HG02798 (cell line): Measurements from ENCODE around the gene HIGD1A.

Experiments
- ATAC-seq: cut with Tn5 transposase; IDR thresholded peaks from one replicate; pipeline ENCODE4 v1.9.1; 2021; ENCODE audit warnings: mild to moderate bottlenecking; ENCODE audit not compliant: unreplicated experiment, poor library complexity

Gene HIGD1A

DNA sequence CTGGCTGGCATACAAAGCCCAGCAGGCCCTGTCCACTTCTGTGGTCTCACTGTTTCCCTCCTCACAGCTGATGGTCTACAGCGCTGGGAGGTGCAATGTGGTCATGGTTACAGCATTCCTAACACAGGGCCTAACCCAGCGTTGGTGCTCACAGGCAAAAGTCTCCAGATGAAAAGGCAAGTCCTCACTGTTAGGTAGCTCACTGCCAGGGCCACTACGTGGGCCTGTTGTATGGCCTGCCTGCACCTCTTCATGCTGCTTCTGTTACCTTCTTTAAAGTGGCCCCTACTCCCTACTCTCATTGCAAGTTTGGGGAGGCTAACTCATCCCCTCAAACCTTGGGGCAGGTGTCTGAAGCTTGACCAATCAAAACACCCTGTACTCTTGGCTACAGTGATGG, 62.5 kb downstream of the HIGD1A start:
- ATAC-seq, result no peak

DNA sequence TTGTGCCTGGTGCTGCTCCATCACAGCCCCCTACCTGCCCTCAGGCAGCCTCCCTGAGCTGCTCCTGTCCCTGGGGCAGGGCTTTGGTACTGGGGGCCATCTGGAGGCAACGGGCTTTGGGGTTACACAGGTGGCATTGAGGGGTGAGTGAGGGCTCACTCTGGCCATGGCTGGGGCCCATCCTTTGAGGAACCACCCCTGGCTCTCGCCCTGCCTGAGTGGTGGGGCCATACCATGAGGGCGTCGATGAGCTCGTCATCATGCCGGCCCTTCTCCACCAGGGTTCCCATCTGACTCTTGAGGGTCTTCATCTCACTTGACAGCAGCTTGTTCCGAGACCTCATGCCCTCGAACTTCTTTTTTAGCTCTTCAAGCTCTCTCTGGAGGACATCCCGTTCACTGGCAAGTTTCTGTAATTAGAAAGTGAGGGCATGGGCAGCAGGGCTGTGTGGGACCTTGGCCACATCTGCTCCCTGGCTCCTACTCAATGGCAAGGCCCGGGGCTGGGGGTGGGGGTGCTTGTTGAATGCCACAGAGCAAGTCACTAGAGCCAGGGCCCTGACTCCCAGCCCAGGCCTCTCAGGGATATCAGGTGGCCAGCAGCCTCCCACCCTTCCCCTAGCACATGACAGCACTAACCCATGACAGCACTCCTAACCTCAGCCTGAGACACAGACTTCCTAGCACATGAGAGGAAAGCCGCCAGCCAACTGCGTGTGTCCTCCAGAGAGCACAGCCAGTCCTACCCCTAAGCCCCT, 64.7 kb downstream of the HIGD1A start:
- no peak for ATAC-seq

DNA sequence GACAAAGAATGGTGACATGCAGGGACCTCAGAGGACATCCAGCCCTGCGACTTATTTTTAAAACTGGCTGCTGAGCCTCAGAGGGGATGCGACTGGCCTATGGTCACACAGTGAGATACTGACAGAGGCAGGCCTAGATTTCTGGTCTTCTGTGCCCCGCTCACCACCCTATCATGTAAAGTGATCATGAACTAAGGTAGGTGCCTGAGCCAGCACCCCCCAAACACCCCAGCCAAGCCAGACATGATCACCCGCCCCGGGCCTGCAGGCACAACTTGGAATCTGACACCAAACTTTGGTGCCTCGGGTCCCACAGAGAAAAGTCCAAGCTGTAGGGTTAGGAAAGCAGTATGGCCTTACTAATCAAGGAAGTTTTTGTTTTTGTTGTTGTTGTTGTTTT, 67.8 kb downstream of the HIGD1A start:
- no peak for ATAC-seq

DNA sequence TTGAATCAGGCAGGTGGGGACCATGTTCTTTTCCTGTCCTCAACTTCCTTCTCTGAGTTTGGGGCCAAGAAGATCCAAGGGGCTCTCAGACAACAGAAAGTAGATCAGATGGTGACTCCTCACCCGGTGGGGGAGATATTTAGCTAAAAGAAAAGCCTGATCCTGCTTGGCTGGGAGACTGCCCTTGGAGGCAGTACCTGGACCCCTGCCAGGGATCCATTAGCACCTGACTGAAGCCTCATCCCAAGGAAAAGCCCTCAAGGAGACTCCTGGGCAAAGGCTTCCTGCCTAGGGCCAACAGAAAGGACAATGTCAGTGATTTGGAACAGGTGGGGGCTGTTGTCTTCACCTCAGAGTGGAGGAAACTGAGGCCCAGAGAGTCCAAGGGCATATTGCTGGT, 68.2 kb downstream of the HIGD1A start:
- ATAC-seq, result no peak

DNA sequence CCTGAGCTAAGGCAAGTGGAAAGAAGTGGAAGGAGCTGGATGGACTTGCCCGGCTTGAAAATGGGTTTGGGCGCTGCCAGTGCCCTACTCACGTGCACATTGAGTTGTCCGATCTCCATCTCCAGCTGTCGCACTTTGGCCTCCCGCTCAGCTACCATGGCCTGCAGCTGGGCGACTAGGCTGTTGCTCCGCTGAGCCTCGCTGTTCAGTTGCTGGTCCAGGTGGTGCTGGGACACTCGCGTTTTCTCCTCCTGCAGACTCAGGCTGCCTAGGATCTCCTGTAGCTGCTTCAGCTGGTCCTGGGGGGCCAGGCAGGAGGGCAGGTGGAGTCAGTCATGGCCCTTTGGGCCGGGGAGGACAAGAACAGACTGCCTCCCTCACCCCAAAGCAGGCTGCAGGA, 68.7 kb downstream of the HIGD1A start:
- no peak for ATAC-seq

DNA sequence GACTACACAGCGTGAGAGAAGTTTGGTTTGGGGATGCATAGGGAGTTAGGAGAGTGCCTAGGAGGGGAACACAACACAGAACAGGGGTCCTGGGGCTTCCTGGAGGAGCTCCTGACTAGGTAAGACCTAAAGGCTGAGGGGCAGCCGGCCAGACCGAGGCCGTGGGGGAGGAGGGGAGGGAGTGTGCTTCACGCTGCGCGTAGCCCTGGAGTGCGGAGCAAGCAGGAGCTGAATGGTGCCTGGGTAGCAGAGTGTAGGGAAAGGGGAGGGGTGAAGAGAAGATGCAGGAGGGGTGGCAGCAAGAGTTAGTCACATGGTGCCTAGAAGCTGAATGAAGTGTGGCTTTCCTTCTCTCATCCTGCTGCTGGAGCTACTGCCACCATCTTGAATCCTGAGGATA, 69.3 kb downstream of the HIGD1A start:
- ATAC-seq, result no peak

DNA sequence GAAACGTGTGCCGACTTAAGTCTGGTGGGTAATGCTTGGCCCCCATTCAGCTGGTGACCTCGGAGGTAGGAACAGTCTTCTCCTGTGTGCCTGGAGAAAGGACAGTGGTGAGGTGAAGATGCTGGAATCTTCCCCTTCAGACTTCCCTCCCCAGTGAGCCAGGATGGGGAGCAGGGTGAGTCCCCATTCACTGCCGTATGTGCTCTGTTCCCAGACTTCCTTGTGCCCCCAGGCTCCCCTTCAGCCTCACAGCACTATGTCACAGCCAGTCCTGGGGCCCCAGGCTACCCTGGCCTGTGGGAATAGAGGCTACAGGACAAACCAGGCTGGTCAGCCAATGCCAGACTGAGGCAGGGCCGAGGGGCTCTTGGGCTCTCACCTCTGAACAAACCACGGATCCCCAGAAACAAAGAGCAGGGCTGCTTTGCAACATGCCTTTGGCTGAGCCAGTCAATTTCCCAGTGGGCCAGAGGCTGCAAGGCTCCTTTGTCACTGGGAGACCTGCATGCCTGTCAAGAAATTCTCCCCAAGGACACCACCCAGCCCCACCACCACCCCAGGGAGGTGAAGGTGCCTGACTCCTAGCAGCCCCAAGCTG, 69.9 kb downstream of the HIGD1A start:
- no peak for ATAC-seq

DNA sequence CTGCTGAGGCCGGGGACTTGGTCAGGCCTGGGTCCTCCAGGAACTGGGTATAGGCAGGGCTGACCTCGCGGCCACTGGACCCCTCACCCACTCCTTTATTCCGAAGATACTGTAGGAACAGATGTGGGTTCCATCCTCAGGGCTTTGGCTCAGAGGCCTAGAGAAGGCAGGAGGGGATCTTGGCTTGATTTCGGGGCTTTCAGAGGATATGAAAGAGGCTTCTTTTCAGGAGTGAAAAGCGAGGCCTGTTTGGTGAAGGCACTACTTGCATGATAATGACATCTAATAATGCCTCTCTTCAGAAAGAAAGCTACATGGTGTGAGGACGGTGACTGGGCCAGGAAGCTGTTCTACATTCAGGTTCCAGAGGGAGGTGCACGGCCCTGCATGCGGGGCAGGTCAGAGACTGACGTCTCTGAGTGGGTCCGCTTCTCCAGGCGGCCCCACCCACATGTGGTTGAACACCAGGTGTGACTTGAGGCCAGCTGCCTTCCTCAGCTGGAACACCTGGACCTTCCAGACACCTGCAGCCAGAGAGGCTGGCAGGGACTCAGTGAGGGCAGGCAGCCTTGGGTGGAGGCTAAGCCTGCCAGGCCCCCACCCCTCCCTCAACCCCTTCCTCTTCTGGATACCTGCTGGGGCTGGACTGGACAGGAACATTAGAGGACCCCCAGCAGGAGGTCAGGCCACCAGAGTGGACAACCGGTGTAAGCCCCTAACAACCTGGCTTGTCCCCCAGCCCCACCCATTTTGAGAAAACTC, 70.6 kb downstream of the HIGD1A start:
- no peak for ATAC-seq
